GM21360 (cell line): Measurements from ENCODE around the gene MGST2.

ENCODE experiments used
- ATAC-seq: cut with Tn5 transposase; IDR thresholded peaks from one replicate; pipeline ENCODE4 v1.9.1; 2021; ENCODE audit warnings: mild to moderate bottlenecking, moderate library complexity; ENCODE audit not compliant: unreplicated experiment

The MGST2 gene

DNA sequence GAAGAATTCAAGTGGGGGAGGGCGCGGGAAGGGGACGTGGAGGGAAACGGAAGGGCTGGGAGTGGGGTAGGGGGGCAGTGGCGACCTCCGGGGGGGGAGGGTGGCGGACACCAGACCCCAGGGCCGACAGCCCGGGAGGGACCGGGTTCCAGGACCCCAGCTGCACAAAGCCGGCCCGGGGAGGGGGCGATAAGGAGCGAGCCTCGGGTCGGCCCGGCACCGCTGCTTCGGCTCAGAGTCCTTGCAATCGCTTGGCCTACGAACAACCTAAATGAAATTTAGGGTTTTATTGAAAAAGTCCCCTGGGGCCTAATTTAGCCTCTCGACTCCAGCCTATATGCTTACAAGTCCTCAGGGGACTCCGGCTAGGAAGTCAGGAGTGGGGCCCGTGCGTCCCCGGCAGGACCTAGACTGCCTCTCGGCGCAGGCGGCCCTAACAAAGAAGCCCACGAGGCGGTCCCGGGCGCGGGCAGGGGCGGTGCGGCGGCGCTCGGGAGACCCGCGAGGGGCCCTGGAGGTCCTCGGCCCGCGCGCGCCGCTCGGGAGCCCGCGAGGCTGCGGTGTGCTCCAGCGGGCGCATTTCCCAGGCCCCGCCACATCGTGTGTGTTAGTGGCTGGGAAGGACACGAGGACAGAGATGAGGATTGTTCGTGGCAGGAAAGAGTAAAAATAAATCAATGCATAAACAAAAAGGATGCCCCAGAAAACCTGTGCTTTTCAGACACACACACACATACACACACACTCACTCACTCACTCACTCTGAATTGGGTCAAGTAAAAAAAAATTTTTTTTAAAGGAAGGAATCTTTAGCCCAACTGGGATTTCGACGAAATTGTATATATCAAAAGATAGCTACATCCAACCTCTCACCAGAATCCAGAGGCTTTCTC is 70.0 kb downstream of the MGST2 start:
- ATAC-seq = peak; percentile 6

DNA sequence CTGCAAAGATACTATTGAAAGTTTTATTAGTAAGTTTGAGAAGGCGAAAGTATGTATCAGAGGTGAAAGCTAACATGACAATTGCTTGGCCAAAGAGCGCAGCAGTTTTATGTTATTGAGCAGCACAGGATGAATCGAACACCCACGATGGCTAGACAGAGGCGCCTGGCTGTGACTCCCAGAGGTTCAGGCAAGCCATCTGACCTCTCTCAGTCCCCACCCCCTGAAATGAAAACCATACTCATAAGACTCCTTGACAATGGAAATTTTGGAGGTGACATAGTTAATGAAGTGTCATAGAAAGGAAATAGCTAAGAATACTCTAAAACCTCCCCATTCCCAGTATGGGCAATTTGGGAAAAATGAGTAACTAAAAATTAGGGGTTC is 70.6 kb downstream of the MGST2 start:
- ATAC-seq = no peak

- no peak for ATAC-seq
Measured at GRCh38 chr4:139736661-139737060, 71.0 kb downstream of the MGST2 start.

DNA sequence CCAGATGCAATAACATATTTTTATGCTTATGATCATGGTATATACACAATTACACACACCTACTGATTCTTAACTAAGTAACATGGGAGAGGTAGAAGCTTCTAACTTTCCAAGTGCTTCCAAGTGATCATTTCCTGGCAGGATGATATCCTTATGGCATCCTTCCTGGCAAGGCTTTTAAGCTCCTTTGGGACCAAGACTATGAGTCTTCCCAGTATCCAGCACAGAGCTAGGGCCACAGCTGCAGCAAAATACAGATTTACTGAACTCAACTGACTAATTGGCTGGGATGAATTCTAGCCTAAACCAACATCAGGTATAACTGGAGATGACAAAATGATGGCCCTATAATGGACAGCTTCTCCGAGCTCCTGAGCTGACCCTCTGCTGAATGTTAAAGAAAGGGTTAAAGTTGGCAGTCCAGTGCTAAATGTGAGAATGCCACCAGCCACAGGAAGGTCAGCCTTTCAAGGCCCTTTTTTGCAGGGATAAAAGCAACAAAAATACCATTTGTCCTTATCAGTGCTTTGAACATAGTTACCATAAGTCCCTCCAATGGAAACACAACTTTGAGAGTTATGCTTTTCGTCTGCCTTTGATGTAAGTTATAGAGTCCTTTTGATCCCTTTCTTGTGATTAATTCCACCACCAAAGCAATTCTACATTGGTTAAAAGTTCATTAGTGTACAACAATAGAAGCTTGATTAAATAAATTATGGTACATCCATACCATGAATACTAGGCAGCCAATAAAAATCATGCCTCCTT is 73.4 kb downstream of the MGST2 start:
- no peak for ATAC-seq

GRCh38 chr4:139740121-139740520 is 74.5 kb downstream of the MGST2 start:
- no peak for ATAC-seq

GRCh38 chr4:139740531-139741041 is 75.0 kb downstream of the MGST2 start:
- no peak for ATAC-seq

GRCh38 chr4:139743027-139743426 is 77.4 kb downstream of the MGST2 start:
- no peak for ATAC-seq

- no peak for ATAC-seq
Measured at GRCh38 chr4:139744232-139744631, 78.6 kb downstream of the MGST2 start.

- no peak for ATAC-seq
Measured at GRCh38 chr4:139745111-139745639, 79.6 kb downstream of the MGST2 start.

DNA sequence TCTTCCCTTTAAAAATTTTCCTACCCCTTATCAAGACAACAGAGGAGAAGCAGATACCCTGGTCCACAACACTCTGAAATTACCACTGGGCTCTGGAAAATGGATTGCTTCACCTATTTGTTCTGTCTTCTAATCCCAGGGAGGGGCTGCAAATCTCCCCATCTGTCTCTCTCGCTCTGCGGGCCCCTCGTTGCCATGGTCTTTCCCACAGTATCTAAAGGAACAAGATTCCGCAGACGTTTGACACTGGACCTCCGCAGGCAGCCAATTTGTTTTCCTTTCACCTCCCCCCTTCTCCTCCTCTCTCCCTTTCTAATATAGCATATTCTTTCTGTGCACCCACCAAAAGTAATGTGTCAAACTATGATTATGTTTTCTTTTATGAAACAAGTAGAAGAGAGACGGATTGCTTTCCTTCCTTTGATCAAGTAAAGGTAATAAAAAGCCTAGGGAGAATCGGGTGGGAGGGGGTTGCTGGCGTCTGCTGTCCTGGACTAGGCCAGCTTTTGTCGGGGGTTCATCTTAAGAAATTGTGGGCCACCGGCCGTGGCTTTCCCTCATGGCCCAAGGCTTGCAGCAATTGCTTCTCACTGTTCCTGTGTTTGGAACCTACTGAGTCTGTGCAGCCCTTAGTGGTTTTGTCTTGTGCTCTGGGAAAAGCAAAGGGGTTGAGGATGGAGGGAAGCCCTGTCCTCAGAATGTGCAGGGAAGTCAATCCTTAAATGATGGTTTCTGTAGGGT is 81.0 kb downstream of the MGST2 start:
- ATAC-seq = no peak

DNA sequence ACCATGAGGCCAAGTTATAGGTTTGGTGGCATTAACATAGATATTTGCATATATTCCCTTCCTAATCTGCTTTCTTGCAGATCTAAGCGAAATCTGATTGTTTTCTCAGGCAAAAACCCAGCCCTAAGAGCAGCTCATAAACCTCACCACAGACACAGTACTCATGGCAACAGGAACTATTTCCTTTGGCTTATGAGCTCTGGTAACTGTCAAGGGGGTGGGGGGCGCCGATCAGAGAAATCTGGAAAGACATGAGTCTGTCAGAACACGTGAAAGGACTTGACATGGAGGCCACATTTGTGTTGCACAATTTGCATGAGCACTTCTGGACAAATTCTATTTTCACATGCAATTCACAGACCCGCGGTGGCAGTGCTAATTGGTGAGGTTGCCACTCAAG is 83.7 kb downstream of the MGST2 start:
- ATAC-seq = no peak

- no peak for ATAC-seq
Measured at GRCh38 chr4:139749835-139750498, 84.3 kb downstream of the MGST2 start.

DNA sequence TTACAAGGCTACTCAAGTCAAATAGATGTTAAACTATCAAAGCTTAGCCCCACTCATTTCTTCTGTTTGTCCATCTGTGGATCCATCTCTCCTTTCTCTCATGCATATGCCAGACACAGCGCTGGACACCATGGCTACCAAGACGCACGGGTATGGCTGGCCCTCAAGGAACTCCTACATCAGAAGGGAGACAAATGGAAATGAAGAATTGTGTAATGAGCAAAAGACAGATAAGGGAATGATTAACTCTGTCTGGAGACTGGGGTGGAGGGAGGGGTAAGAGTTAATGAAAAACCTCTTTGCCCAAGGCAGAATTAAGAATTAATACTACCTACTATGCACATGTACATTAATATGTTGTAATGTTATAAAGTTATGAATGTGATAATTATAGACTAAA is 88.1 kb downstream of the MGST2 start:
- no peak for ATAC-seq
